NCI-H460 (cell line): Measurements from ENCODE around the gene RIMBP2. TPM values are rescaled to one million over a fixed set of nuclear protein-coding genes. Genes with fewer than 3 reads are reported as not detected.
"Not testable (repeated sequence)": the region's sequence is repeated elsewhere in the genome, so short reads cannot be mapped to it uniquely, and the experiment has no call there.

ENCODE experiments used
- DNase-seq: peaks from one replicate; pipeline ENCODE4 v3.0.0-alpha.2; 2016; ENCODE audit warnings: low read depth; ENCODE audit errors: extremely low read depth
- total RNA-seq: library from RNA; depleted of rRNA; stranded (reverse); fragments of >200 nt; shearing (Covaris generic); gene quantifications from 2 replicates; pipeline ENCODE4 v1.2.3, GENCODE V29; 2014

The RIMBP2 gene
- total RNA-seq, 1 experiment from 2014 or later, result 0.02 TPM

- no peak for DNase-seq
Observed at GRCh38 chr12:130709151-130709970, 6.7 kb downstream of the RIMBP2 start.

DNA sequence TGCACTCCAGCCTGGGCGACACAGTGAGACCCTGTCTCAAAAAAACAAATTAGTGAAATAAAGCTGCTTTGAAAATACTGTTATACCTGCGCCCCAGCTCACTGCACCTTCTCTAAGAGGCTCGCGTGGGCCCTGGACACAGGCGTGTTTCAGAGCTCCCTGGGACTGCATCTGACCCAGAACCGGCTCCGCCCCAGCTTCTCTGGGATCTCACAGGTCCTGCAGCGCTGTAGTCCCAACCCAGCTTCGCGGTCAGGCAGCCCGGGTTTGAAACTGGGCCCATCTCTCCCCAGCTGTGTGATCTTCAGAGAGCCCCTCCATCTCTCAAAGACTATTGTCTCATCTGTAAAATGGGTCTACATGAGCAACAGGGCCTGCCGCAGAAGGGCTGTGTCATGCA lies 7.5 kb downstream of the RIMBP2 start:
- no peak for DNase-seq

DNA sequence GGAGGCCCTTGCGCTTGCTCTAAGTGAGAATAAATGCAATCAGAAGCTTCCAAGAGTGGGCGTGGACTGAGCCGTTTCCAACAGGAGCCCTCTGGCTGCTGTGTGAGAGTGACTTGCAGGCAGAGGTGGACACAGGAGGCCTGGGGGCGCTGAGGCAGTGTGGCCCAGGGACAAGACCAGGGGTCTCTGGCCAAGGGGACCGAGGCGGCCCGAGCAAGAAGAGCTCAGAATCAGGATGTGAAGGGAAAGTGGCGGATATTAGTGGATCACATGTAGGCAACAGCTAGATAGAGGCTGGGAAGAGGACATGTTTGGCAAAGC lies 8.6 kb downstream of the RIMBP2 start:
- no peak for DNase-seq

DNA sequence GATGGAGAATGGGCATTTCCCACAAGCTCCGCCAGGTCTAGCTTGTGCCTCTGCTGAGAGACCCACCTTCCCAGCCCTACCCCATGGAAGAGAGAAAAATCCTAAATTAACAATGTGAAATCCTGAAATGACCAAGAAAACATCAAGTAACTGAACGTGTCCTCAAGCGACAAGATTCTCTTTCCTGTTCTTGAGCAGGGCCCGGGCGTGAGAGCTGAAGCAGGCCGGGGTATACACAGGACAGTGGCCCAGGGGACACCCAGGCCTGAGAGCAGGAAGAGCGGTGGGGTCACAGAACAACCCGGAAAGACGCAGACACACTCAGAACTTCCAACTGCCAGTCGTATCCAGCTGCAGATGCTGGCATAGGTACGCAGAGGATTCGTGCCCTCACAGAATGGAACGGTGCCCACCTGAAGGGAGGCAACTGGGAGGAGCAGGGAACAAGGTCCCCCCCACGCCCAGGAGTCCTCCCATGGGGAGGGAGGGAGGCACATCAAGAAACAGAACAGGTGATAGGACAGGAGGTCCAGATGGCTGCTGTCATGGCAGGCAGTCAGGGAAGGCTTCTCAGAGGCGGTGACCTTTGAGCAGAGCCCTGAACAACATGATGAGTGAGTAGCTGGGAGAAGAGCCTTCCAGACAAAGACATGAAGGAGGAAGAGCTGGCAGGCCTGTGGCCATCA lies 9.1 kb downstream of the RIMBP2 start:
- no peak for DNase-seq

DNA sequence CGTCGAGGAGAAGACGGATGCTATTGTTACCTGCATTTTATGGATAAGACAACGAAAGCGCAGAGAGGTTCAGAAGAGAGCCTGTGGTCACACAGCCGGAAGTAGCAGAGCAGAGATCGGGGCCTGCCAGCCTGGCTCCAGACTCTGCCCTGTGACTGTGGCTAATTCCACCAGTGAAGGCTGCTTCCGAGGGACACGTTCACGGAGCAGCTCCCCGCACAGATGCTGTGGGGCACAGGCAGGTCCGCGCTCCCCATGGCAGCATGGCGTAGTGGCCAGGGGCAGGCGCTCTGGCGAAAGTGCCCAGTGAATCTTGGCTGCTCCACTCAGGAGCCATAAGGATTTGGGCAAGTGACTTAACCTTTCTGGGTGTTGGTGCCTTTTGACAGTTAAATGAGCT lies 9.8 kb downstream of the RIMBP2 start:
- DNase-seq, result no peak

- no peak for DNase-seq
Observed at GRCh38 chr12:130705178-130705822, 10.8 kb downstream of the RIMBP2 start.

- no peak for DNase-seq
Observed at GRCh38 chr12:130704606-130705005, 11.5 kb downstream of the RIMBP2 start.

DNA sequence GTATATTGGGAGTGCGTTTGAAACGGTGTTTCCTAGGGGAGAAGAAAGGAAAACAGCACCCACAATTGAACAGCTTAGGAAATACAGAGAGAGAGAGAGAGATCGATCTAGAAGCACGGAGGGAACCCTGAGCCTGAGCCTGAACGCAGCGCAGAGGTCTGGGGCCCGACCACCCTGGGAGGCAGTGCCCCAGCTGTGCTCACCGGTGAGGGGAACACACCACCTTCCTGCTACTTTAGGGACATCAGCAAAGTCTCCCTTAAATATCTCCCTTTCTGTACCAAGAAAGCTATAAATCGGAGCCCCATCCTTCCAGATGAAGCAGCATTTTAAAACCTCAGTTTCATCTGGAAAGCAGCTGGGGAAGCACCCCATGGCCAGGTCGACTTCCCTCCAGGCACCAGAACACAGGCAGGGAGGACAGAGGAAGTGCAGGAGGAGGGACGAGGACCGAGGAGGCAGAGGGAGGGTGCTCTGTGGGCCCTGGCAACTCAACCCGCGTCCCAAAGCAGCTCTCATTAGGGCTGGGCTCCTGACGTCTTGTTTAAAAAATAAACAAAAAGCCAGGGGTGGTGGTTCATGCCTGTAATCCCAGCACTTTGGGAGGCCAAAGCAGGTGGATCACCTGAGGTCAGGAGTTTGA lies 12.2 kb downstream of the RIMBP2 start:
- no peak for DNase-seq

GRCh38 chr12:130702966-130703732 lies 12.9 kb downstream of the RIMBP2 start:
- DNase-seq, result no peak

- no peak for DNase-seq
Observed at GRCh38 chr12:130701402-130701744, 14.7 kb downstream of the RIMBP2 start.

- no peak for DNase-seq
Observed at GRCh38 chr12:130700492-130701401, 15.4 kb downstream of the RIMBP2 start.

GRCh38 chr12:130698106-130698505 lies 18.0 kb downstream of the RIMBP2 start:
- DNase-seq, result no peak

- no peak for DNase-seq
Observed at GRCh38 chr12:130696379-130697100, 19.6 kb downstream of the RIMBP2 start.

DNA sequence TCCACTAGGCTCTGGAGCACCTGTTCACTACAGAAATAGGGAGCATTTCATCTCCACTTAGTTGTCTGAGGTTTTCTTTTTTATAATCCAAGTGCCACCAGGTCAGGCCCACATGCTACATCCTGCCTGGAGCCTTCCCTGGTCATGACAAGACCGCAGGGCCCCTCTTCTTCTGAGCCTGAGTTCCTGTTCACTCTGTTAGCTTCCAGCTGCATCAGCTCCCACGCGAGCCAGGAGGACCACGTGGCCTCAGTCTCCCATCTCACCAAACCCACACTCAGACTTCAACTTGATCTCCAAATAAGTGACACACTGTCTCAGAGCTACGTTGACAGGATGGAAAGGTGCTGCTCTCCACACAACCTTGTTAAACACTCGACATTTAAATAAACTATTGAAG lies 21.0 kb downstream of the RIMBP2 start:
- DNase-seq, result no peak

GRCh38 chr12:130689408-130690405 lies 26.4 kb downstream of the RIMBP2 start:
- no peak for DNase-seq

GRCh38 chr12:130688999-130689398 lies 27.1 kb downstream of the RIMBP2 start:
- not testable (repeated sequence) for DNase-seq
